ENCODE data around the gene DPYSL5. TPM values are rescaled to one million over a fixed set of nuclear protein-coding genes. Genes with fewer than 3 reads are reported as not detected.

DPYSL5 gene
- total and polyA plus RNA-seq, 2 donors (not counting 3 experiments of a cell fraction or from before 2014, with no cell fraction given) = not detected

- H3K4me1 ChIP-seq (ENCODE audit: control insufficient read depth, extremely low read depth, insufficient read depth, low read length) = no peaks in the 10 kb centered on the region
- dilution Hi-C loops (cut with MboI; ENCODE audit: extremely low pct_ligation_motif_present, low sequenced_read_pairs) (no loop called here), intact Hi-C loops (cut with micrococcal nuclease) (no loop called here)
- H3K9me3 ChIP-seq (replicated peaks; ENCODE audit: control insufficient read depth, insufficient read depth, low read length) = no peaks in the 10 kb centered on the region
- H3K79me2 ChIP-seq (ENCODE audit: control insufficient read depth, insufficient read depth, low read length) = no peaks in the 10 kb centered on the region
- no peak for FAIRE-seq
- H3K36me3 ChIP-seq (ENCODE audit: control insufficient read depth in 2 of 2, extremely low read depth in 1 of 2, insufficient read depth in 2 of 2, low read length in 2 of 2) = no peaks in the 10 kb centered on the region
- TF ChIP-seq MAX (IDR thresholded peaks at IDR 0.05; ENCODE audit: insufficient read depth, insufficient read length) (no peak), EZH2 (IDR thresholded peaks at IDR 0.05; ENCODE audit: borderline replicate concordance, low read depth, low read length, severe bottlenecking) (no peak), JUN (IDR thresholded peaks at IDR 0.05; ENCODE audit: borderline replicate concordance, insufficient read depth, insufficient read length, low read depth) (no peak), FOS (IDR thresholded peaks at IDR 0.05; ENCODE audit: borderline replicate concordance, insufficient read depth, low read length) (no peak), GATA2 (IDR thresholded peaks at IDR 0.05; ENCODE audit: insufficient read depth, insufficient read length, low read depth, low read length) (no peak), POLR2AphosphoS5 (IDR thresholded peaks at IDR 0.05; ENCODE audit: insufficient read depth, low read depth, low read length) (no peak), CTCF (IDR thresholded peaks at IDR 0.05; ENCODE audit: extremely low read depth in 1 of 2, insufficient read depth in 1 of 2, low read depth in 1 of 2, low read length in 2 of 2) (no peak), POLR2A (IDR thresholded peaks at IDR 0.05; ENCODE audit: low read depth, low read length) (no peak), MYC (IDR thresholded peaks at IDR 0.05; ENCODE audit: low read depth, low read length) (no peak)
- H3K4me3 ChIP-seq (replicated peaks in 1 of 3; ENCODE audit: insufficient read depth in 1 of 3, low read depth in 1 of 3, low read length in 3 of 3) = no peak overlapping the region
- ChIA-PET CTCF (no interaction called here), POLR2A (no interaction called here)
- no peak overlapping the region for H3K4me2 ChIP-seq (ENCODE audit: insufficient read depth, low read length)
- H4K20me1 ChIP-seq (replicated peaks; ENCODE audit: control insufficient read depth, extremely low read depth, insufficient read depth, low read length) = no peaks in the 10 kb centered on the region
- no peak overlapping the region for H3K9ac ChIP-seq (replicated peaks; ENCODE audit: extremely low read depth, insufficient read depth, low read length)
- H3K27me3 ChIP-seq (ENCODE audit: control insufficient read depth in 2 of 2, insufficient read depth in 2 of 2, low read length in 2 of 2) = peaks cover 2 to 5% of the 10 kb centered on the region in 2 experiments
- H2AFZ ChIP-seq (ENCODE audit: low read depth, low read length) = no peak overlapping the region
- no TSS peak for BruUV-seq (replicated peaks)
- DNase-seq (ENCODE audit: low read depth, low spot score) = no peak
- H3K27ac ChIP-seq (ENCODE audit: insufficient read depth, low read depth, low read length) = no peak overlapping the region
- H3K9me1 ChIP-seq (replicated peaks; ENCODE audit: control insufficient read depth, extremely low read depth, insufficient read depth, low read length) = no peaks in the 10 kb centered on the region
Measured at GRCh38 chr2:26925100-26925791, 77.3 kb downstream of the DPYSL5 start.
